Astrocyte (in vitro differentiated cells and primary cell): Measurements from ENCODE around the gene FAM78B.

Experiments
- EZH2 ChIP-seq: IDR thresholded peaks from 2 replicates; pipeline ENCODE4 v1.6.1; 2012; ENCODE audit warnings: mild to moderate bottlenecking, low read length, inconsistent platforms; ENCODE audit not compliant: insufficient read depth
- TF ChIP-seq, protein P1 (sequence below): IDR thresholded peaks from 2 replicates; pipeline ENCODE4 v1.5.1; 2011; ENCODE audit warnings: low read depth, mild to moderate bottlenecking, inconsistent platforms, low read length, moderate library complexity; ENCODE audit not compliant: insufficient read depth

DNA sequence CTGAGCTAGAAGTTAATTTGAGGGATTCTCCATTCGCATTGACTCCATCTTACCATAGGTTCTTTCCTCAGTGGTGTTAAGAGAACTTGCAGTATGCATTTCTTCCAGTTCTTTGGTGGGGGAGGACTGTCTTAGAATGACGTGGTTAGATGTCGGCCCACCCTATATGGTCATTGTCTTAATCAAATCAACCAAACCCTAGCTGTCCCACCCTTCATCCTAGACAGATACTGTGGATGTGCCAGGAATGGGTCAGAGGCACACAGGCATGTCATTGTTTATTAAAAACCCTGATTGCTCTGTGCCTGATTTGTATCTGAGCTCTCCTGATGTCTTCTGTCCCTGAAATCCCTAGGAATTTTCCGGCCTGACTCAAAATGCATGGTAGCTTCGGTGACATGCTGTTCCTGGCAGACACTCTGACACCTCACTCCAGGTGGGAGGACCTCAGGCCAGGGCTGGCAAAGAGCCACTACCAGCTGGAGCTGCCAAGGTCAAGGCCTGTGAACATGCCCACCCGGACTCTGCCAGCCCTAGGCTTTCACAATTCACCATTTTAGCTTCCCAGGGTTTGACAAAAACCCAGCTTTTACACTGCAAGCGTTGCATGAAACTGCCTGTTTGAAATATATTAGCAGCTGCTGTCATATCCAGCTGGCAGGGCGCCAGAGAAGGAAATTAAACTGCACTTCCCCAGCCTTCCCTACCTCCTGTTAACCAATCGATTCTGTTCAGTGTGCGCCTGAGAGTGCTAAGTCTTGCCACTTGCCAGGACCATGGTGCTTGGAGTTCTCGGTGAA, 134.0 kb downstream of the FAM78B start:
- TF ChIP-seq, protein P1, sequence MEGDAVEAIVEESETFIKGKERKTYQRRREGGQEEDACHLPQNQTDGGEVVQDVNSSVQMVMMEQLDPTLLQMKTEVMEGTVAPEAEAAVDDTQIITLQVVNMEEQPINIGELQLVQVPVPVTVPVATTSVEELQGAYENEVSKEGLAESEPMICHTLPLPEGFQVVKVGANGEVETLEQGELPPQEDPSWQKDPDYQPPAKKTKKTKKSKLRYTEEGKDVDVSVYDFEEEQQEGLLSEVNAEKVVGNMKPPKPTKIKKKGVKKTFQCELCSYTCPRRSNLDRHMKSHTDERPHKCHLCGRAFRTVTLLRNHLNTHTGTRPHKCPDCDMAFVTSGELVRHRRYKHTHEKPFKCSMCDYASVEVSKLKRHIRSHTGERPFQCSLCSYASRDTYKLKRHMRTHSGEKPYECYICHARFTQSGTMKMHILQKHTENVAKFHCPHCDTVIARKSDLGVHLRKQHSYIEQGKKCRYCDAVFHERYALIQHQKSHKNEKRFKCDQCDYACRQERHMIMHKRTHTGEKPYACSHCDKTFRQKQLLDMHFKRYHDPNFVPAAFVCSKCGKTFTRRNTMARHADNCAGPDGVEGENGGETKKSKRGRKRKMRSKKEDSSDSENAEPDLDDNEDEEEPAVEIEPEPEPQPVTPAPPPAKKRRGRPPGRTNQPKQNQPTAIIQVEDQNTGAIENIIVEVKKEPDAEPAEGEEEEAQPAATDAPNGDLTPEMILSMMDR, result no peak
- no peak for TF ChIP-seq EZH2
